Stimulated activated CD4-positive, alpha-beta T cell treated with anti-CD3 and anti-CD28 coated beads, Interleukin-4, amount 100 ng/mL, for 4 hours (primary cell): ENCODE results near the gene IL34.
"Not testable (repeated sequence)": the region's sequence is repeated elsewhere in the genome, so short reads cannot be mapped to it uniquely, and the experiment has no call there.

Source experiments
- DNase-seq, 2 experiments: peaks; one replicate each; pipeline ENCODE4 v3.0.0-alpha.2; 2020

The IL34 gene

DNA sequence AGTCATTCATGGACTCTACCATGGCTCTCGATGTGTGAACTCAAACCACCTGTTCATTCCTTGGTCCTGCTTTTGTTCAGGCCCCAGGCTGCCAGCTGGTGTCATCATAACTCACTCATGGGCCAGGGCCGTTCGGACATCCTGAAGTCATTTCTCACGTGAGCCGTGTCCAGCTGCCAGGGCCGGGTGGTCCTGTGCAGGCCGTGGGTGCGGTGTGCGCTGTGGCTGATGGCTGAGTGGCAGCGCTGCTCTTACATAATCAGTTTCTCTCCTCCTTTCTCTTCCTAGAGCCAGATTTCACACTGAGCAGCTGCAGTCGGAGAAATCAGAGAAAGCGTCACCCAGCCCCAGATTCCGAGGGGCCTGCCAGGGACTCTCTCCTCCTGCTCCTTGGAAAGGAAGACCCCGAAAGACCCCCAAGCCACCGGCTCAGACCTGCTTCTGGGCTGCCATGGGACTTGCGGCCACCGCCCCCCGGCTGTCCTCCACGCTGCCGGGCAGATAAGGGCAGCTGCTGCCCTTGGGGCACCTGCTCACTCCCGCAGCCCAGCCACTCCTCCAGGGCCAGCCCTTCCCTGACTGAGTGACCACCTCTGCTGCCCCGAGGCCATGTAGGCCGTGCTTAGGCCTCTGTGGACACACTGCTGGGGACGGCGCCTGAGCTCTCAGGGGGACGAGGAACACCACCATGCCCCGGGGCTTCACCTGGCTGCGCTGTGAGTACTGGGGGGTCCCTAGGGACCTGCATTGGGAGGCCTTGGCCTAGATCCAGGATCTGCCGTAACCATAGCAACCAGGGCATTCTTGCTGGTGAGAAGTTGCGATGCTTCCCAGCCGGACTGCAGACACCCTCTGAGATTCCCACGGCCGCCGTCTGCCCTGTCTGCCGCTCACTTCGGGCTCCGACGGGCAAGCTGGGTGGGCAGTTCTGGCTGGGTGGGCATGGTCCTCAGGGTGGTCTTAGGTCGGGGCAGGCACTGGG lies at the start of gene IL34:
TSS of gene IL34 (plus strand) at position 300 of the 982 bp plus-strand sequence. CDS start at position 689, 389 bp downstream.
- DNase-seq = no peak

DNA sequence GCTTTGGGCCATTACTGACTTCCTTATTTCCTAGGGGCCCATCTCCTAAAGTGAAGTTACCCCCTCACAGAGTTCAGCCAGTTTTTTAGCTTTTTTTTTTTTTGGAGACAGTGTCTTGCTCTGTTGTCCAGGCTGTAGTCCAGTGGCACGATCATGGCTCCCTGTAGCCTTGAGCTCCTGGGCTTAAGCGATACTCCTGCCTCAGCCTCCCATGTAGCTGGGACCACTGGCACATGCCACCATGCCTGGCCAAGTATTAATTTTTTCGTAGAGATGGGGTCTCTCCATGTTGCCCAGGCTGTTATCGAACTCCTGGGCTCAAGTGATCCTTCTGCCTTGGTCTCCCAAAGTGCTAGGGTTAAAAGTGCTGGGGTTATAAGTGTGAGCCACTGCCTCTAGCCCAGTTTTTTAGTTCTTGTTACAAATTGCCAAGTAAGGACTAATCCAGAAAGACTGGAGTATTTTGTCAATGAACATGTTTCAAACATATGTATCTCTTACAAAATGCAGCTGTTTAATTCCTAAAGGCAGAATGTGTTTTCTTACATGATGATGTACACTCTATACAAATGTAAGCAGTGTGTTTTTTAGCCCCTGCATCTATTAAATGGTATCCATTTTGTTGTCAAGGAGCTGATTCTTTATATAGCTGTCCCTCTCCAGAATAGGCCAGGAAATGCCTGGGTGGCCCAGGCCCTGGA lies 49.1 kb upstream of the IL34 start:
- no peak for DNase-seq

DNA sequence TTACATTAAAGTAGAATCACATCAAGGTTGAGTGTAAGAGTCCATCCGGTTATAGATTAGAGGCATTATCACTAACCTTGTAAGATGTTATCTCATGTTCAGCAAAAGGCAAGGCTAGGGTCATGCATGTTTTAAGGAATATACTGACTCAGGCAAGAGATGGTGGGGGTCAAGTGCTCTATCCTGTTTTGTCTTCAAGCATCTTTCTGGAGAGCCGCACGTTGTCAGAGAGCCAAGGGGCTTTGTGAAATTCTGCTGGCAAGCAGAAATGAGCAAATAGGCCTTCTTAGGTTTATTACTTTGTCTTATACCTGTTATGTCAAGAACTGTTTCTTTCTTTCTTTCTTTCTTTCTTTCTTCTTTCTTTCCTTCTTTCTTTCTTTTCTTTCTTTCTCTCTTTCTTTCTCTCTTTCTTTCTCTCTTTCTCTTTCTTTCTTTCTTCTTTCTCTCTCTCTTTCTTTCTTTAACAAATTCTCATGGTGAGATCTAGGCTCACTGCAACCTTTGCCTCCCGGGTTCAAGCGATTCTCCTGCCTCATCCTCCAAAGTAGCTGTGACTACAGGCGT lies 47.3 kb upstream of the IL34 start:
- no peak for DNase-seq

- DNase-seq = no peak
Measured at GRCh38 chr16:70600730-70601129, 45.6 kb upstream of the IL34 start.

- DNase-seq = no peak
Measured at GRCh38 chr16:70601576-70602575, 44.5 kb upstream of the IL34 start.

DNA sequence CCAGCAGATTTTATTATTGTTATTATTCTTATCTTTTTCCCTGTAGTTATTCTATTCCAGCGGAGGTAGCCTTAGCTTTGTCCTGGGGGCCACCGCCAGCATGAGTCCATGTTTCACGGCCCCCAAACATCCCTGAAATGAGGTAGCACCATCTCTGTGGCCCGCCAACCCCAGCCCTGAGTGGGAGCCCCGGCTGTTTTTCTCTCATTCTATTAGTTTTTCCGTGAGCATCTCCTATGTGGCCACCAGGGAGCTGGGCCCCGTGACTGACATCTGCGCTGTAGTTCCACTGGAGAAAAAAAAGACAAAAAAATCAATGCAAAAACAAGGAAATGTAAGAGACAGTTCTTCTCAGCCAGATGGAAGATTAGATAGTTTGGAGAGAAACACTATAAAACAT lies 43.5 kb upstream of the IL34 start:
- DNase-seq = no peak

DNA sequence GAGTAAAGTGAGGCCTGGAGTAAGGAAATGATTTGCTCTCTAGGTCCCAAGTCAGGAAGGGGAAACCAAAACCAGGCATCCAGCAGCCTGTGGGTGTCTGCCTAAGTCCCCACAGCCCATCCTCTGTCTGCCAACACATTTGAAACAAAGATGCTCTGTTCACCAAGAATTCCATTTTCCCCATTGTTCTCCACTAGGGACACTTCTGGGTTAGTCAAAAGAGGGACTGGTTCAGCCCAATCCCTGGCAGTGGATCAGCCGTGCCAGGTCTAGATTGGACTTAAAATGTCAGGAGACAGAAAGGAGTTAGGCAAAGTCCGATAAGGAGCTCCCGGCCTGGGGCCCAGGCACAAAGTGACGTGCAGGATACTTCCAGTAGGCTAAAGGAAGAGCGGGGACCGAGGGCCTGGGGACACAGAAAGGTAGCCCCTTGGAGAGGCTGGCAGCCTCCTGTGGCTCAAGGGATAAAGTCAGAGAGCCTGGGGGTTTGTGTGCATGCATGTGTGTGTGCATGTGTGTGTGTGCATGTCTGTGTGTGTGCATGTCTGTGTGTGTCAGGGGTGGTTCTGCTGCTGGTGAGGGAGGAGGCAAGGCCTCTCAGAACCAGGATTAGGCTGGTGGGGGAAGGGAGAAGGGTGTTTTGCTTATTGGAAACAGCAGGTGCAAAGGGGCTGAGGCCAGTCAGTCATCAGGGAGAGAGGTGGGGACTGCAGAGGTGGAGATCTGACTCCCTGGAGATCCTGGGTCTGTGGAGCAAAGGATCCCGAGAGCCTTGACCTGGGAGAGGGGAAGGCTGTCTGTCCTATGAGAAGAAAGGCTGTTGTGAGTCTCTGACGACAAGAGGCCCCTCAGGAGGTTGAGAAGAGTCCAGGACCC lies 41.7 kb upstream of the IL34 start:
- no peak for DNase-seq

DNA sequence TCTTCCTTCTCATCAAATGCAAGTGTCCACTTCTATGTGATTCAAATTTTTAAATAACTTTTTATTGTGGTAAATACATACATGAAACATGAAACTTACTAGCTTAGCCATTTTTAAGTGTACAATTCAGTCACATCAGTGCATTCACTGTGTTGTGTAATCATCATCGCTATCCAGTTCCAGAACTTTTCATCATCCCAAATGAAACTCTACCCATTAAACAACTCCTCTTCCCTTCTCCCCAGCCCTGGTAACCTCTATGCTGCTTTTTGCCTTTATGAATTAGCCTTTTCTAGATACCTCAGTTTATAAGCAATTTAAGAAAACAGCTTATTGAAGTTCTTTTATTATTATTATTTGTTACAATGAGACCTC lies 41.1 kb upstream of the IL34 start:
- no peak for DNase-seq

DNA sequence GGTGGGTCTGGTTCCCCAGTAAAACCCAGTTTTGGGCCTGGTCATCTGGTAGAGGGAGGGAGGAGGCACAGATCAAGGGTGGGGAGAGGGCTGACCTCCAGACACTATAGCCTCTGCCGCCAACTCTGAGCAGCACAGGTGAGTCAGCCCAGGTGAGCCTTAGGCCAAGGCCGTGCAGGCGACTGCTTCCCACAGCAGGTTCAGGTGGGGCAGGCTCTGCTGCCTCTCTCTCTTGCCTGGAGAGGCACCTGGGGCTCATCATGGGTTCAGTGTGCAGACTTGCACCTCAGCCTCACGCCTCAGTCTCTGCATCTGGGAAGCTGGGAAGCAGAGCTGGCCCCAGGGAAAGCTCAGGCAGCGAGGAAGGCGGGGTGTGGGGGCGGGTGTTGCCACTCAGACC lies 37.8 kb upstream of the IL34 start:
- DNase-seq = no peak

- no peak for DNase-seq
Measured at GRCh38 chr16:70610273-70611223, 35.8 kb upstream of the IL34 start.

- DNase-seq = no peak
Measured at GRCh38 chr16:70611224-70611598, 35.1 kb upstream of the IL34 start.

DNA sequence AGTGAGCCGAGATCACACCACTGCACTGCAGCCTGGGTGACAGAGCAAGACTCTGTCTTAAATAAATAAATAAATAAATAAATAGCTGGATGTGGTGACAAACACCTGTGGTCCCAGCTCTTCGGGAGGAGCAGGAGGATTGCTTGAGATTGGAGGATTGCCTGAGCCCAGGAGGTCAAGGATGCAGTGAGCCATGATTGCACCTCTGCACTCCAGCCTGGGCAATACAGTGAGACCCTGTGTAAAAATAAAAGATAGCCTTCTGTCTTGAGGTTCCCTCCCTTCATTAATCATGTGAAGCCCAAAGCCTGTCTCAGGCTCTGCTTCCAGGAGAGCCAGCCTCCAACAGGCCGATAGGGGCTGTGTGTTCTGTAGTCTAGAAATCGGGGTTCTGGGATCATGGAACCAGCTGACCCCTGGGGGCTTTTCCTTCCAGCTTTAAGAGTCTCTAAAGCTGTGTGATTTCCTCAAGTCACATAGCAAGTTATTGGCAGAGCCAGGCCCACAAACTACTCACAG lies 34.5 kb upstream of the IL34 start:
- DNase-seq = no peak

DNA sequence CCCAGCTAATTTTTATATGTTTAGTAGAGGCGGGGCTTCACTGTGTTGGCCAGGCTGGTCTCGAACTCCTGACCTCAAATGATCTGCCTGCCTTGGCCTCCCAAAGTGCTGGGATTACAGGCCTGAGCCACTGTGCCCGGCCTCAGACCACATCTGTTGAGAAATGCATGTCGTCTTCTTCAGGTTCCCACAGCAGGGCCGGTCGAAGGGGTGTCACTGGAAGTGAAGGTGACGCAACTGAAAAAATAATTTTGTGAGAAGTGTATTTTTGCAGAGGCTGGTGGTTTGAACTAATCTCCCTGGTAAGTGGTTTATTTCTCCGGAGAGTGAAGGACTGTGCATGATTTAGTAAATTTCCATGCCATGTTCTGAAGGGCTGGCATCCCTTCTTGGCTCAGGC lies 33.4 kb upstream of the IL34 start:
- no peak for DNase-seq

DNA sequence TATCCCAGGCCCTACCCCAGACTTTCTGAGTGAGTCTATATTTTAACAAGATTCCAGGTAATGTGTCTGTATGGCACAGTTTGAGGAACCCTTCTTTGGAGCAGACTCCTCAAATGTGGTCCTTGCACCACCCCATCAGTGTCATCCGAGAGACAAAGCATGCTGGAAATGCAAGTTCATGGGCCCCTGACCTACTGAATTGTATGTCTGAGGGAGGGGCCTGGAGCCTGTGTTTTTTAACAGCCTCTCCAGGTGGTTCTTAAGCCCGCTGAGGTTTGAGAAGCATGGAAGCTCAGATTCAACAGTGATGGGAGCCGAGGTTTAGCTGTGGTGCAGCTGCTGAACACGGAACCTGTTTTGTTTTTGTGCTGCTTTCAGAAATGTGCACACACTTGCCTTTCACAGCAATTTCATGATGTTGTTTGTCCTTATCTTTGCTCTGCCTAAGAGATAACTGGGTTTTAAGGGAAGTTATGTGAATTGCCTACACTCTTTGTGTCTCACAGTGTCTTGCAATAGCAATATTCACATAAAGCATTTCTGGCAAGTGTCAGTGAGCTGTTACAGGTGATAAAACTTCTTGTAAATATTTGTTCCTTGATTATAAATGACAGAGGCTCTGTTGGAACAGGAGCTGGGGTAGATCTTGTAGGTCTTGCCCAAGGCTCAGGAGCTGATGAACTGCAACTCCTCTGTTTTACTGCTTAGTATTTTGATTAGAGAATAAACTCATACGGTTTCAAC lies 32.0 kb upstream of the IL34 start:
- DNase-seq = no peak

- no peak for DNase-seq
Measured at GRCh38 chr16:70615945-70616344, 30.4 kb upstream of the IL34 start.

GRCh38 chr16:70621864-70622263 lies 24.5 kb upstream of the IL34 start:
- DNase-seq = not testable (repeated sequence)

DNA sequence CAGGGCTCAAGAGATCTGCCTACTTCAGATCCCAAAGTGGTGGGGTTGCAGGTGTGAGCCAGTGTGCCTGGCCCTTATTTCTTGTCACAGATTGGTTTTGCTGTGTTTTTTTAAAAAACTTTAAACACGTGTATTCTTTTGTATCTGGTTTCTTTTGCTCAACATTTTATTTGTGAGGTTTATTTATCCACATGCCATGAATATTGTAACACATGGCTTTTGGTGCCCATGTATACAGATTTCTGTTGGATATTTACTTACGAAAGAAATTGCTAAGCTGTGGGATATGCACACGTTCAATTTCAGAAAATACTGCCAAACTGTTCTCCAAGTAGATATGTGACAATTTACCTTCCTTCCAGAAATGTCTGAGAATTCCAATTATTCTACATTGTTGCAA lies 18.7 kb upstream of the IL34 start:
- DNase-seq = no peak

DNA sequence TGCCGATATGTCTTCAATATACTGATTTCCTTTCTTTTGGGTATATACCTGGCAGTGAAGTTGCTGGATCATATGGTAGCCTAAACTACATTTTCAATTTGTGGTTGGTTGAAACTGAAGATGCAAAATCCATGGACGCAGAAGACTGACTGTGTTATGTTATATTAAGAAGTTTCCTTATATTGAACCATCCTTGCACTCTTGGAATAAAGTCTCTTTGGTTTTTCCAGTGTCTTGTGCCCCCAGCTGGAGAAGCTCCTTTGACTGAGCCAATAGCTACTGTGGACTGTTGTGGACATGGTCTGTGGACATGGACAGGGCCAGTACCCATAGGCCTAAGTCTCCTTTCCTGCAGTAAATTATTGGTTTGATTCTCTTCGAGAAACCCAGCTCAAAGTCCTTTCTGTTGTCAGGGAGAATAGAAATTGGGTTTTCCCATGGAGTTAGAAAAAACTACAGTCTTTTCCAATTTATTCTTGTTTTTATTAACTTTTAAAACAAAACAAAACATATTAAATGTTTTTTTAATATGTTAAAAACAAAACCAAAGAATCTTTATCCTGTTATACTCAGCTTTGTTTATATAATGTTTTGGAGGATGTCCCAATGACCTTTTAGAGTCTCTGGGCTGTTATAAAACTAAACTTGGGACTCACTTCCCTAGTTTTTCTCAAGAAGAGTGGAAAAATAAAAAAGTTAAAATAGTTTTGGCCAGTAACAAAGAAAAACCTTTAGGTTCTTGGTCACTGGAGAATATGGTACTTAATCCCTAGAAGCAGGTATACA lies 15.2 kb upstream of the IL34 start:
- DNase-seq = no peak
